DMS79 (cell line): ENCODE measurements around the gene FGFR1OP2.

ENCODE experiments used
- DNase-seq: peaks from one replicate; lab custom pipeline; 2025; lab: John Stamatoyannopoulos, UW

FGFR1OP2 gene

DNA sequence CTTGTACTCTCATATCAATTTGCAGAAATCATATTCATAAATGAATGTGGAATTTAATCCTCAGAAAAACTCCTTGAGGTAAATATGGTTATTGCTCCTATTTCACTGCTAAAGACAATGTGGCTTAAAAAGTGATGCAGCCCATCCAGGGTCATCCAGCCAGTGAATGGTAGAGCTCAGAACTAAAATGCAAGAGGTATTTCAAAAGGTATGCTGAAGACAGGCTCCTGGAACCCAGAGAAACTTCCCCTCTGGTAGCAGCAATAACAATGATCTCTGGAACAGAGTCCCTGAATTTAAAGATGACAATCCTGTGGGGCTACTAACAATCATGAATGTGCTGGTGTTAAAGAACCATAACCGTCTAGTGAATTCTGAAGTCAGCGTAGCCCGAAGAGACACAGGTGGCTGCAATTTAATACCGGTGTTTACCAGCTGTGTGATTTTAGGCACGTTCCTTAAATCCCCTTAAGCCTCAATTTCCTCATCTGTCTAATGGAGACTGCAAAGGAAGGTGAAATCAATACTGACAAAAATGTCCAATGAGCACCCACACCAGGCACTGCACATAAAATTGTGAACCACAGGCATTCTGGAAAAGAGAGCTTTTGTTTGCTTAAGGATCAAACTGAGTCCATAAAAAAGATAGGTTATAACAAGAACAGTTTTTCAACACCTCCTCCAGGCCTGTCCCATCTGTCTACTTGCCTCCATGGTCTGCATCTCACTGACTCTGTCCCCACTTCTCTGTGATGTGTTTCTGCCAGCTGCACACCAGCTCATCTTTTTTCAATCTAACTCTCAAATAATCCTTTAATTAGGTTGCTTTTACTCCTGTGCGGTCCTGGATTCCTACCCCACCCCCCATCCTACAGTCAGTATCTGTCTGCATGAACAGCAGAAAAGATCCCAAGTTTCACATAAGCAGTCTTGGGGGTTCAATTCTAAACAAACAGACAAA is 65.4 kb downstream of the FGFR1OP2 start:
- DNase-seq = no peak

DNA sequence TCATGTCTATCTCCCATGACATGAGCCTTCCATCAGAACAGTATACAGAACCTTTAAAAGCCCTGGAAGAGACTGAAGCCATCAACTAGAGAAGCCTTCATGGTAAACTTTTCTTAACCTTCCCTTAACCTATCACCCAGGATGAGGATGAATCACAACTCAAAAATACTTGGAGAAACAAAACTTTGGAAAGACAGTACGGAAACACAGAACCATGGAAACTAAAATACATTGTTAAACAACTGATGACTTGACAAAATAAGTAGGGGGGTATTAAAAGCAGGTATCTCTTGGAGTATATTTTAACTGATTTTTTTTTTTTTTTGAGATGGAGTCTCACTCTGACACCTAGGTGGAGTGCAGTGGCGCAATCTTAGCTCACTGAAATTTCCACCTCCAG is 67.2 kb downstream of the FGFR1OP2 start:
- no peak for DNase-seq

DNA sequence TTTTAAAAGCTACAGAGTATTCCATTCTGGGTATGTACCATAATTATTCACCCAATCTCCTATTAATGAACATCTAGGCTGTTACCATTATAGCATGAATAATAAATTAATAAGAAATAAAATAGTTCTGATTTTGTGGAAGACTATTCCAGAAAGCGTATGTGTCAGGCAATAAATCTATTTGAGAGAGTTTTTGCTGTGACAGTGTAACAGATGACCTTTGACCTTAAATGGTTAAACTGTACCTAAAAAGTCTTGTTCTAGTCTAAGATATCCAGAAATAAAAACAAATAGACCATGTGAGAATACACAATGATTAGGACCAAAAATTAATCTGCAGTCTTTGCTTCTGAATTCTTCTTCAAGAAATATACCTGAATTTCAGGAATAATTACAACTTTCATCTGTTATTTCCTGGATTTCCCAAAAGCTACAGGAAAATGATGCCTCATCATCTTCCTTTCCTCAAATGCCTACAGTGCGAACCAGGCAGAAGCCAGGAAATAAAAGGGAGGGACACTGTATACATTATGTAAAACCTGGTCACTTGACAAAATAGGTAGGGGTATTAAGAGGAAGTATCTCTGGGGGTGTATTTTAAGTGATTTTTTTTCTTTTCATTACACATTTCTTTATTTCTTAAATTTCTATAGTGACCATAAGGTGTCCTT is 68.7 kb downstream of the FGFR1OP2 start:
- no peak for DNase-seq

DNA sequence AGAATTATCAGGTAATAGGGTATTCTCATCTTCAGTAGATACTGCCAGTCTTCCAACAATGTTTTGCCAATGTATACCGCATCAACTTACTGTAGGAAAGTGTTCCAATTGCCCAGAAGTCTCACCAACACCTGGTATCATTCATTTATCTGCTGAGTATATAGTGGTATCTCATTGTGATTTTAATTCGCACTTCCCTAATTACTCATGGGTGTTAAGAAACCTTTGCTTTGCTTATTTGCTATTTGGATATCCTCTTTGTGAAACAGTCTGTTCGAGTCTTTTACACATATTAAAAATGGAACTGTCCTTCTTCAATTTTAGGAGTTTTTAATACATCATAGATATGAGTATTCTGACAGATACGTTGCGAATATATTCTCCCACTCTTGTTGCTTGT is 69.8 kb downstream of the FGFR1OP2 start:
- DNase-seq = no peak

DNA sequence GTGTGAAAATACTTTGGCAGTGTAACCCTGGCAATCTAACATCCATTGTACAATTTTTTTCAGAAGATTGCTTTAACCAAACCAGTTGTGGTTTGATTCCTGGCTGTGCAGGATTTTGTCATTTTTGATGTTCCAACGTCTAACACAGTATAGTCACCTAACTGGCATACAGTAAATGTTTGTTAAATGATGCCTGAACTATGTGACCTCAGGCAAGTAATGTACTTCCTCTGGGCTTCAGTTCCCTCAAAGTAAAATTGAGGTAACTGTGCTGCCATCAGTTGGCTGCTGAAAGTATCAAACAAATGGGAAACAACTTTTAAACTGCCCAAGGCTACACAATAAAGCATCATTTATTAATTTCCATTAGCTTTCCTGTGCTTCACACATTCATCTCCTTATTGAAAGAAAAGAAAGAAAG is 71.6 kb downstream of the FGFR1OP2 start:
- no peak for DNase-seq

DNA sequence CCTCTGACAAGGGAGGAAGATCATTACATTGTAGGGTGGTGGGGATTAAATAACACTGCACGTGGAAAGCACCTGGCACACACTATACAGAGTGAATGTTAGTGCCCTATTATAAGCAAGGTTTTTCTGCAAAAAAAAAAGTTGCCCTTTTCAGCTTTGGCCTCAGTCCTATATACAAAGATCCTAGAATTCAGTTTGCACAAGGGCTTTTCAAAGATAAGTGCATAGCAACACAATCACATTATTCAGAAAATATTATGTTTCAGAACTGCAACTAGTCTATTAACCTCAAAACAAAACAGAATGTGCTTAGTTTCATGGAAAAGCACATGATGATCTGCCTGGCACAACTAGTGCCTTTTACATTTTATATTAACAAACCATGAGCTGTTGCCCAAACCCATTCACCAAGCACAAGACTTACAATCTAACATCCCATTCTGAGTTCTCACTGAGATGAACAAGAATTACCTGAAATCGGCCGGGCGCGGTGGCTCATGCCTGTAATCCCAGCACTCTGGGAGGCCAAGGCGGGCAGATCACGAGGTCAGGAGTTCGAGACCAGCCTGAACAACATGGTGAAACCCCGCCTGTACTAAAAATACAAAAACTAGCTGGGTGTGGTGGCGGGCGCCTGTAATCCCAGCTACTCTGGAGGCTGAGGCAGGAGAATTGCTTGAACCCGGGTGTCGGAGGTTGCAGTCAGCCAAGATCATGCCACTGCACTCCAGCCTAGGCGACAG is 74.1 kb downstream of the FGFR1OP2 start:
- no peak for DNase-seq

DNA sequence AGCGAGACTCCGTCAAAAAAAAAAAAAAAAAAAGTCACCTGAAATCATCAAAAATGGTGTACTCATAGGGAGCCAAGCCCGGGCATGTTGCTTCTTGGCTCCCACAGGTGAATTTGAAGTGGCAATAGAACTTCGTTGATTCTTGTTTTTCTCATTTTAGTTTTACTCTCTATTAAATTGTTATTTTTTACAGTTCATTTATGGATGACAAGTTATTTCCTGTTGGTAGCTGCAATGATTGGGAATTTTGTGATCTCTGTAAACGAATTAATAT is 74.6 kb downstream of the FGFR1OP2 start:
- peak; percentile 36 for DNase-seq

DNA sequence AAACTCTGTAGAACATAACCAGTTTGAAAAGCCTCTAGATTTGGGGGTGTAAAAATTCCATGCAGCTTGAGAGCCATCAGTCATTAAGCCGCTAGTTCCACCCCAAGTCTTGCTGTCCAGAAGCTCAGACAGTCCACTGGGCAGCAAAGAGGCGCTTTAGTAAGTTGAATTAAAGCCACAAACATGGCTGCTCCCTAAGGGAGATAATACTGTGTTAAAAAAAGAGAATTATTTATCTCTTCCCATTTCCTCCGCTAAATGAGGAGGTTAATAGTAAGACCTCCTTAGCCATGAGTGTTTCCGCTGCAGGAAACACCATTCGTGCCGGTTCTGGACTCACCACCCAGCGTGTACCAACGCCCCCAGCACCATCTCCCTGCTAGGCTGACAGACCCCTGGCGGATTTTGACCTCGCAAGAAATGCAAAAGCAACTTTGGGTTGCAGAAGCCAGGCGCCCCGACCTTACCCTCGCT is 75.4 kb downstream of the FGFR1OP2 start:
- peak; percentile 14 for DNase-seq

DNA sequence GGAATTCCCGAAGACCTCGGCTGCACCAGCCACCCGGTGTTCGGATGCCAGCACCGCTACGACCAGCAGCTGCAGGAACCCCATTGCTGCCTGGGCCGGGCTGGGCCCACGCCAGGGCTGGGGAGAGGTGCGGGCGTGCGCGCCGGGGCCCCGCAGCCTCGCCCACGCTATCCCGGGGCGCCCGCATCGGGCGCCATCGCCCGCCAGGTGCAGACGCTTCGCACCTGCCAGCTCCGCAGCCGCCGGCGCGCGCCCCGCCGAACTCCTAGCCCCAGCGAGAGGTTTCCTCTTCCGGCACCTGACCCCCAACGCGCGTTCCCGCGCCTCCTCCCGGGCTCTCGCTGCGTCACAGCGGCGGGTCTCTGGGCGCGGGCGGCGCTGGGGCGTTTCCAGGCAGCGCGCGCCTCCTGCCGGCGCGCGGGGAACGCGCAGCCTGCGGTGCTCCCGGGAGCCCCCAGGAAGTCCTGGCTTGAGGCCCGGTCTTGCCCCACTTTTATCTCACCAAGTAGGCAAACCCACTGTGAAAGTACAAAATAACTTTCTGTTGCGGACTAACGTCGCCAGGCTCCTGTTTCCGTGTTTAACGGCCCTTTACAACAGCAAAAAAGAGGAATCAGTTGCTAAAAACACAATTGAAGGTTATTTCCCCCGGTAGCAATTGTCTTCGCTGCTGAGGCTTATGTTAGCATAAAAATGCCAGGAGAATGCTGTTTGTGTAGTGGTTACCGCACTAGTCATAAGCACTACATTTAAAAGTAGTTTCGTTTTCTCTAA is 76.0 kb downstream of the FGFR1OP2 start, which contains the start of gene TM7SF3:
Gene TM7SF3, minus strand, starts transcription at position 300 of the 774 bp plus-strand sequence. Its CDS starts 216 bp downstream, at position 84.
- peak; percentile 62 for DNase-seq

DNA sequence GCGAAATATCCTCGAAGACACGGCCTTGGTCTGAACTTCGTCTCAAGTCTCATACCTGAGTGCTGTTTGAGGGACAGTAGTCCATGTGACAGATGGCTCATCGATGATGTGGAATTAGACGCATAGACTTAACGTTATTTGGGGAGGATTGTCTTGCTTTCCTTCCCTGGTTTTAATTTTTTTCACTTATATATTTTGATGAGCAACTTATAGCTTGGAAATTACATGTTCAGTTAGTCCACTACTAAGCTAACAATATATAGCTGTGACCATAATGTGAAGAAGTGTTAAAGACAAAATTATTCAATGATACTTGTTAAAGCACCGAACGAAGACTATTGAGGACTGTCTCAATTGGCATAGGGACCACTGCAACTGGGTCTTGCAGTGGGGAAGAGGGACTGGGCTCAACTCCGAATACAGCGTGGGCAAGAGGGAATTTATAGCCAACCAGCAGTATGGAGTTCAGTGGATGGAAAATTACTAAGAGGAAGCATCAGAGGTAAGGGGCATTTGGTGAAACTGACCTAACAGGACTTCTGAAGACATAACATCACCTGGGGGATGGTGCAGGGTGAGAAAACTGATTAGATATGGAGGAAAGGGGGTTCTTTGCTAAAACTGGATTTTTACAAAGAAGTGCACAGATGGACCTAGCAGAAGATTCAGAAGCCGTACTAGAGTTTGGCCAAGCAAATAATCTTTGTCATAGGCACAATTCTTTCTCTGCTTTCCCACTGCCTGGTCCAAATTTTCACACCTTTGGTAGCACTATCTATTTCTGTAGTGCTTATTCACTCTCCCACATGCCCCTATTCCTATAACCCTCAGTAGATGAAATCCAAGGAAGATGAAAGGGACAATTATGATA is 76.8 kb downstream of the FGFR1OP2 start:
- DNase-seq = no peak

DNA sequence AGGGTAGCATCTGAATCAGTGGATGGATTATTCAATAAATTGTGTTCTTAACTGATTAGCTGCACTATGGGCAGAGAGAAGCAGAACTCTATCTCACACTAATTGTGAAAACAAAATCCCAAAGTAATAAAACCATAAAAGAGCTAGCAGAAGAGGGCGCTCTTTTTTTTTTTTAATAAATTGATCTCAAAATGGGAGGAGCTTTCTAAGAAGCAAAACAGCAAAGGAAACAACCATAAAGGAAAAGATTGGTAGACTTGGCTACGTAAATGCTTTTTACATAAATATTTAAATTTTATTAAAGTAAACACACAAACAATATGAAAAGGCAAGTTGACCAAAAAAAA is 77.4 kb downstream of the FGFR1OP2 start:
- DNase-seq = peak; percentile 4
